ENCODE results near the gene TOP2B. TPM values are rescaled to one million over a fixed set of nuclear protein-coding genes. Genes with fewer than 3 reads are reported as not detected.

Gene TOP2B
- total and polyA plus RNA-seq, 4 donors: 32.7 to 260 (median 56.2) TPM

DNA sequence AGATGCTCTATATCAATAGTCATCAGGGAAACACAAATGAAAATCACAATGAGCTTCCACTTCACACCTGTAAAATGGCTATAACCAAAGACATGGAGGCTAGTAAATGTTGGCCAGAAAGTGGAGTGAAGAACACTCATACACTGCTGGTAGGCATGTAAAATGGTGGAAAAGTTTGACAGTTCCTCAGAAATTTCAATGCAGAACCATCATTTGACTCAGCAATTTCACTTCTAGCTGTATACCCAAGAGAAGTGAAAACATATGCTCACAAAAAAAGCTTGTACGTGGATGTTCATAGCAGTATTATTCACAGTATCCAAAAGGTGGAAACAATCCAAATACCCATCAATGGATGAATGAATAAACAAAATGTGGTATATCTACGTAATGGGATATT is 19.2 kb upstream of the TOP2B start:
- no peak for ATAC-seq (ENCODE audit: insufficient read depth, low FRiP score)
- H3K27me3 ChIP-seq (ENCODE audit: control insufficient read depth in 3 of 3, insufficient read depth in 3 of 3, low read length in 2 of 3): no peaks in the 10 kb centered on the region
- no peaks in the 10 kb centered on the region for H3K4me1 ChIP-seq (ENCODE audit: control insufficient read depth in 5 of 5, insufficient read depth in 5 of 5, low read length in 5 of 5)
- no peaks in the 10 kb centered on the region for H3K36me3 ChIP-seq (ENCODE audit: control insufficient read depth in 4 of 4, insufficient read depth in 4 of 4, low read length in 4 of 4)
- no peak for DNase-seq
- H3K9ac ChIP-seq (ENCODE audit: insufficient read depth in 1 of 2, low read length in 2 of 2): no peak overlapping the region
- no peak overlapping the region for H3K27ac ChIP-seq (ENCODE audit: low read depth in 1 of 2, low read length in 1 of 2)
- TF ChIP-seq, protein P1, sequence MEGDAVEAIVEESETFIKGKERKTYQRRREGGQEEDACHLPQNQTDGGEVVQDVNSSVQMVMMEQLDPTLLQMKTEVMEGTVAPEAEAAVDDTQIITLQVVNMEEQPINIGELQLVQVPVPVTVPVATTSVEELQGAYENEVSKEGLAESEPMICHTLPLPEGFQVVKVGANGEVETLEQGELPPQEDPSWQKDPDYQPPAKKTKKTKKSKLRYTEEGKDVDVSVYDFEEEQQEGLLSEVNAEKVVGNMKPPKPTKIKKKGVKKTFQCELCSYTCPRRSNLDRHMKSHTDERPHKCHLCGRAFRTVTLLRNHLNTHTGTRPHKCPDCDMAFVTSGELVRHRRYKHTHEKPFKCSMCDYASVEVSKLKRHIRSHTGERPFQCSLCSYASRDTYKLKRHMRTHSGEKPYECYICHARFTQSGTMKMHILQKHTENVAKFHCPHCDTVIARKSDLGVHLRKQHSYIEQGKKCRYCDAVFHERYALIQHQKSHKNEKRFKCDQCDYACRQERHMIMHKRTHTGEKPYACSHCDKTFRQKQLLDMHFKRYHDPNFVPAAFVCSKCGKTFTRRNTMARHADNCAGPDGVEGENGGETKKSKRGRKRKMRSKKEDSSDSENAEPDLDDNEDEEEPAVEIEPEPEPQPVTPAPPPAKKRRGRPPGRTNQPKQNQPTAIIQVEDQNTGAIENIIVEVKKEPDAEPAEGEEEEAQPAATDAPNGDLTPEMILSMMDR (IDR thresholded peaks at IDR 0.05; ENCODE audit: control extremely low read depth, extremely low read depth): no peak
- H3K9me3 ChIP-seq (ENCODE audit: control insufficient read depth in 4 of 4, insufficient read depth in 3 of 4, low read length in 3 of 4): no peaks in the 10 kb centered on the region
- 88 to 90% methylated on average over 2 of the region's 2 CpGs for WGBS, 2 donors
- H3K4me3 ChIP-seq: no peak overlapping the region

DNA sequence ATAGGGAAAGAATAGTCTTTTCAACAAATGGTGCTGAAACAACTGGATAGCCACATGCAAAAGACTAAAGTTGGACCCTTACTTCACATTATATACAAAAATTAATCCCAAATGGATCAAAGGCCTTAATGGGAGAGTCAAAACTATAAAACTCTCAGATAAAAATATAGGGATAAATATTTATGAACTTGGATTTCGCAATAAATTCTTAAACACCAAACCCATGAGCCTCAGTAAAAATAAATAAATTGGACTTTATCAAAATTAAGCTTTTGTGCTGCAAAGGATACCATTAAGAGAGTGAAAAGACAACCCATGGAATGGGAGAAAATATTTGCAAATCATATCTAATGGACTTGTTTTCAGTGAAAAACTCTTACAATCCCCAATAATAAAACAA is 18.7 kb upstream of the TOP2B start:
- H3K36me3 ChIP-seq (ENCODE audit: control insufficient read depth in 4 of 4, insufficient read depth in 4 of 4, low read length in 4 of 4): no peaks in the 10 kb centered on the region
- no peak overlapping the region for H3K9ac ChIP-seq (ENCODE audit: insufficient read depth in 1 of 2, low read length in 2 of 2)
- no peaks in the 10 kb centered on the region for H3K27me3 ChIP-seq (ENCODE audit: control insufficient read depth in 3 of 3, insufficient read depth in 3 of 3, low read length in 2 of 3)
- no peak overlapping the region for H3K4me3 ChIP-seq
- H3K4me1 ChIP-seq (ENCODE audit: control insufficient read depth in 5 of 5, insufficient read depth in 5 of 5, low read length in 5 of 5): no peaks in the 10 kb centered on the region
- TF ChIP-seq, protein P1 (IDR thresholded peaks at IDR 0.05; ENCODE audit: control extremely low read depth, extremely low read depth): no peak
- H3K9me3 ChIP-seq (ENCODE audit: control insufficient read depth in 4 of 4, insufficient read depth in 3 of 4, low read length in 3 of 4): no peaks in the 10 kb centered on the region
- ATAC-seq (ENCODE audit: insufficient read depth, low FRiP score) (no peak), DNase-seq (no peak)
- no peak overlapping the region for H3K27ac ChIP-seq (ENCODE audit: low read depth in 1 of 2, low read length in 1 of 2)
- 93 to 96% methylated on average over 1 of the region's 1 CpG for WGBS, 2 donors

DNA sequence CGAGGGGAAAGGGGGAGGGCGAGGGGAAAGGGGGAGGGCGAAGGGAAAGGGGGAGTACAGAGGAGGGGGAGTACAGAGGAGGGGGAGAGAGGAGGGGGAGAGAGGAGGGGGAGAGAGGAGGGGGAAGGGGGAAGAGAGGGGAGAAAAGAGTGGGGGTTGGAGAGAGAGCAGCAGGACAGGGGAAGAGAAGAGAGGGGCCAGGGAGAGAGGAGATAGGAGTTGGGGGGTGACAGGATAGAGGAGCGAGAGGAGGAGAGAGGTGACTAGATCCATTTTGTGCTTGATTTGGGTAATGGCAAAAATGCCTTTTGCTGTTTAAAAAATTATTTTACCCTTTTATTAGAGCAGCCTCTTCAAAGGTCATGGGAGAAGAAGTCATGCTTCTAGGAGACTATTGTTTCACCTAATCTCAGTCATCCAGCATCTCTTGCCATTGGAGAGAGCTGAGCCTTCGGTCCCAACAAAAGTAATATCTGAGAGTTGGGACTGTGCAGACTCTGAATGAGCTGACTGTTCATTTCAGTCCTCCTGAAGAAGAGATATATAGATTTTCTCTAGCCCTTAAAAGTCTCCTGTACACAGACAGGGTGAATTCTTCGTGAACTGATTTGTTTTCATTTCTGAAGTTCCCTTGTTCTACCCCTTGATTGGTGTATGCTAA is 15.1 kb upstream of the TOP2B start:
- ATAC-seq (ENCODE audit: insufficient read depth, low FRiP score) (no peak), DNase-seq (no peak)
- Histone ChIP-seq H3K27ac (ENCODE audit: low read depth in 1 of 2, low read length in 1 of 2) (no peak overlapping the region), H3K4me3 (no peak overlapping the region), H3K9me3 (ENCODE audit: control insufficient read depth in 4 of 4, insufficient read depth in 3 of 4, low read length in 3 of 4) (no peaks in the 10 kb centered on the region), H3K4me1 (ENCODE audit: control insufficient read depth in 5 of 5, insufficient read depth in 5 of 5, low read length in 5 of 5) (no peaks in the 10 kb centered on the region), H3K36me3 (ENCODE audit: control insufficient read depth in 4 of 4, insufficient read depth in 4 of 4, low read length in 4 of 4) (no peaks in the 10 kb centered on the region), H3K9ac (ENCODE audit: insufficient read depth in 1 of 2, low read length in 2 of 2) (no peak overlapping the region), H3K27me3 (ENCODE audit: control insufficient read depth in 3 of 3, insufficient read depth in 3 of 3, low read length in 2 of 3) (no peaks in the 10 kb centered on the region)
- TF ChIP-seq, protein P1 (IDR thresholded peaks at IDR 0.05; ENCODE audit: control extremely low read depth, extremely low read depth): no peak
- WGBS, 2 donors: 87 to 88% methylated on average over 6 of the region's 6 CpGs

DNA sequence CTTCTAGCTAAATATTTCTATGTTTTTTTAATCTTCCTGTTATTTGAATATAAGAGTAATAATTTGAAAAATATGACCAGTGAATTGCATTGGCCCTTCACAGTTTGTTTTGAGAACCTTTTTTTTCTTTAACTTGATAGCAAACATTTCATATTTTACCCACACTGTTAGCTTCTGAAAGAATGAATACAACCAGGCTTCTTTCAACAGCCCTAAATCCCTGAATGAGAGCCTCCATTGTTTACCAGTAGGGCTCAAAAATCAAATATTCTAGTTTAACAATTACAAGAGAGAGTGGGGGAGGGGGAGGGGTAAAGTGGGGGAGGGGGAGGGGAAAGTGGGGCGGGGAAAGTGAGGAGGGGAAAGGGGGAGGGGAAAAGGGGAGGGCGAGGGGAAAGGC is 14.5 kb upstream of the TOP2B start:
- Histone ChIP-seq H3K4me3 (no peak overlapping the region), H3K36me3 (ENCODE audit: control insufficient read depth in 4 of 4, insufficient read depth in 4 of 4, low read length in 4 of 4) (no peaks in the 10 kb centered on the region), H3K27me3 (ENCODE audit: control insufficient read depth in 3 of 3, insufficient read depth in 3 of 3, low read length in 2 of 3) (no peaks in the 10 kb centered on the region), H3K9me3 (ENCODE audit: control insufficient read depth in 4 of 4, insufficient read depth in 3 of 4, low read length in 3 of 4) (no peaks in the 10 kb centered on the region), H3K27ac (ENCODE audit: low read depth in 1 of 2, low read length in 1 of 2) (no peak overlapping the region), H3K4me1 (ENCODE audit: control insufficient read depth in 5 of 5, insufficient read depth in 5 of 5, low read length in 5 of 5) (no peaks in the 10 kb centered on the region), H3K9ac (ENCODE audit: insufficient read depth in 1 of 2, low read length in 2 of 2) (no peak overlapping the region)
- no peak for ATAC-seq (ENCODE audit: insufficient read depth, low FRiP score)
- TF ChIP-seq, protein P1 (IDR thresholded peaks at IDR 0.05; ENCODE audit: control extremely low read depth, extremely low read depth): no peak
- no peak for DNase-seq
- WGBS, 2 donors: 91% methylated on average over 2 of the region's 2 CpGs; no CpG with 5 or more reads in 1 of the 2 donors

Measured in lung (tissue), 12 donors.